ENCODE results near the gene KITLG. TPM values are rescaled to one million over a fixed set of nuclear protein-coding genes. Genes with fewer than 3 reads are reported as not detected.

The KITLG gene
- total RNA-seq, 1 experiment from 2014 or later, result 11.7 TPM

DNA sequence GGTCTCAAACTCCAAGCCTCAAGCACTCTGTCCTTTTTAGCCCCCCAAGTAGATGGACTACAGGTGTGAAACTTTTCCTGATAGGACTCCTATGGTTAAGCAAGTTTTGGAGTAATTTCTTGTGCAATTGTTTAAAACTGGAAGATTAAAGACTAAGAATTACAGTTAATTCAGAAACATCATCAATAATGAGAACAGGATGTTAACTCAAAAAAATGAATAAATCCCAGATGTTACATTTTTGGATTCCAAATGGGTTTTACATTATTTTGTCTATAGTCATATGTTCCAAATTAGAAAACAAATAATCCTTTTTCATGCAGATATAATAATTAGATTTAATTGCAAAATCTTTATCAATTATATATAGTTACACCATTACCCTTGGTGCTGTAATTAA lies 24.4 kb upstream of the KITLG start:
- no peak overlapping the region for H2BK12ac ChIP-seq (ENCODE audit: insufficient read length, low read depth, low read length)
- Mint-ChIP-seq H3K27ac (no peak overlapping the region), H3K27me3 (ENCODE audit: low read depth) (no peaks in the 10 kb centered on the region), H3K9me3 (peaks cover 27 to 30% of the 10 kb centered on the region in 2 experiments), H3K36me3 (ENCODE audit: insufficient read depth in 1 of 3, low read depth in 3 of 3) (peaks cover 3 to 20% (median 16%) of the 10 kb centered on the region in 3 experiments), H3K4me3 (no peak overlapping the region), H3K4me1 (no peaks in the 10 kb centered on the region)
- no peak overlapping the region for H3T11ph ChIP-seq (ENCODE audit: low read length)
- H3K79me1 ChIP-seq (ENCODE audit: insufficient read depth, low read depth, low read length, poor library complexity, severe bottlenecking), result no peaks in the 10 kb centered on the region
- no peak overlapping the region for H2BK15ac ChIP-seq (ENCODE audit: low read depth, low read length)
- H3K23ac ChIP-seq (ENCODE audit: insufficient read length, low read depth, low read length), result no peak overlapping the region
- no peak overlapping the region for H2AFZ ChIP-seq (ENCODE audit: low read length)
- no peaks in the 10 kb centered on the region for H3K27me3 ChIP-seq (ENCODE audit: insufficient read depth, low read length)
- H3K9me3 ChIP-seq (ENCODE audit: control insufficient read depth, low read depth, low read length), result no peaks in the 10 kb centered on the region
- H4K8ac ChIP-seq (replicated peaks; ENCODE audit: insufficient read length, low read depth, low read length), result no peak overlapping the region
- H4K91ac ChIP-seq (ENCODE audit: insufficient read length, low read depth, low read length), result no peak overlapping the region
- H3K56ac ChIP-seq (ENCODE audit: insufficient read length, low read depth, low read length), result no peak overlapping the region
- H3K4me2 ChIP-seq (ENCODE audit: insufficient read depth, insufficient read length, low read length), result no peak overlapping the region
- no peaks in the 10 kb centered on the region for H3K4me1 ChIP-seq (ENCODE audit: insufficient read depth, low read length)
- H3K9ac ChIP-seq (ENCODE audit: extremely low read depth, insufficient read length, low read length), result no peak overlapping the region
- no peaks in the 10 kb centered on the region for H4K20me1 ChIP-seq (ENCODE audit: control insufficient read depth, insufficient read depth, insufficient read length)
- no peak overlapping the region for H2AK5ac ChIP-seq (ENCODE audit: insufficient read length, low read length)
- TF ChIP-seq CTCF (conservative IDR thresholded peaks at IDR 0.05), result no peak
- no peak overlapping the region for H2BK20ac ChIP-seq (ENCODE audit: low read depth, low read length, poor library complexity, severe bottlenecking)
- no peak overlapping the region for H3K27ac ChIP-seq (ENCODE audit: insufficient read length, low read depth, low read length)
- H3K79me2 ChIP-seq (ENCODE audit: insufficient read depth, low read length), result no peaks in the 10 kb centered on the region
- H3K4ac ChIP-seq (ENCODE audit: low read depth, low read length), result no peak overlapping the region
- DNase-seq, result no peak
- H4K5ac ChIP-seq (ENCODE audit: insufficient read length, low read depth, low read length), result no peak overlapping the region
- no peak overlapping the region for H3K18ac ChIP-seq (ENCODE audit: insufficient read length, low read depth, low read length)
- H2BK5ac ChIP-seq (ENCODE audit: insufficient read length, low read length), result no peak overlapping the region
- H3K23me2 ChIP-seq (ENCODE audit: insufficient read length, low read depth, low read length, poor library complexity, severe bottlenecking), result no peaks in the 10 kb centered on the region
- no peak overlapping the region for H3K14ac ChIP-seq (ENCODE audit: insufficient read depth, low read length)
- no peak overlapping the region for H2BK120ac ChIP-seq (ENCODE audit: low read depth, low read length, poor library complexity, severe bottlenecking)

All from H9 (cell line).